Ascending aorta (tissue), 2 donors: ENCODE data around the gene STPG4. TPM values are rescaled to one million over a fixed set of nuclear protein-coding genes. Genes with fewer than 3 reads are reported as not detected.
A peak's percentile ranks its signal among the peaks of the same experiment; 100 is the strongest.

ENCODE experiments used
- DNase-seq, 2 donors: peaks; one replicate each; pipeline ENCODE4 v3.0.0-alpha.2; 2019; ENCODE audit warnings: low spot score in 2 of 2
- H3K27ac ChIP-seq, 2 donors: fragments of 200-600 bp; sonication (generic); one replicate each; pipeline ENCODE4 v1.5.1; 2016 to 2017; ENCODE audit warnings: mild to moderate bottlenecking in 1 of 2
- H3K27me3 ChIP-seq: fragments of 200-600 bp; sonication (generic); one replicate; pipeline ENCODE4 v1.5.1; 2017
- H3K36me3 ChIP-seq, 2 donors: fragments of 200-600 bp; sonication (generic); one replicate each; pipeline ENCODE4 v1.5.1; 2016
- H3K4me1 ChIP-seq, 2 donors: fragments of 200-600 bp; sonication (generic); one replicate each; pipeline ENCODE4 v1.5.1; 2016 to 2017; ENCODE audit warnings: mild to moderate bottlenecking in 1 of 2
- H3K4me3 ChIP-seq, 2 donors: fragments of 200-600 bp; sonication (generic); one replicate each; pipeline ENCODE4 v1.5.1; 2016 to 2017; ENCODE audit warnings: mild to moderate bottlenecking in 1 of 2
- H3K9me3 ChIP-seq, 2 donors: fragments of 200-600 bp; sonication (generic); one replicate each; pipeline ENCODE4 v1.5.1; 2016
- CTCF ChIP-seq, 3 experiments: fragments of 200-600 bp in 2 of 3; fragments of 450-650 bp in 1 of 3; sonication (generic) in 2 of 3; IDR thresholded peaks; one replicate each; pipeline ENCODE4 v1.5.1; 2016 to 2019; ENCODE audit warnings: antibody characterized with exemption in 3 of 3, mild to moderate bottlenecking in 1 of 3, moderate library complexity in 1 of 3
- intact Hi-C: fragments of 100-400 bp; cut with DNase I; formaldehyde crosslinking; loops from one replicate; pipeline ENCODE4 v1.15.1; 2023
- total RNA-seq: library from RNA; depleted of rRNA; stranded (reverse); fragments of >200 nt; gene quantifications from one replicate; pipeline ENCODE4 v1.1.0, GENCODE V29; 2016

Gene STPG4
- total RNA-seq, 1 donor from 2014 or later, result not detected

- H3K36me3 ChIP-seq, result peaks cover 76 to 84% of the 10 kb centered on the region in 2 donors
- DNase-seq, result no peak
- no peaks in the 10 kb centered on the region for H3K4me1 ChIP-seq
- intact Hi-C loops, result no loop called here
- H3K4me3 ChIP-seq, result no peak overlapping the region
- no peaks in the 10 kb centered on the region for H3K27me3 ChIP-seq
- TF ChIP-seq CTCF (IDR thresholded peaks at IDR 0.05), result no peak
- H3K27ac ChIP-seq, result peak overlapping the region; percentile 30 to 45
- no peaks in the 10 kb centered on the region for H3K9me3 ChIP-seq
Observed at GRCh38 chr2:47049502-47049901, 105.6 kb downstream of the STPG4 start.

DNA sequence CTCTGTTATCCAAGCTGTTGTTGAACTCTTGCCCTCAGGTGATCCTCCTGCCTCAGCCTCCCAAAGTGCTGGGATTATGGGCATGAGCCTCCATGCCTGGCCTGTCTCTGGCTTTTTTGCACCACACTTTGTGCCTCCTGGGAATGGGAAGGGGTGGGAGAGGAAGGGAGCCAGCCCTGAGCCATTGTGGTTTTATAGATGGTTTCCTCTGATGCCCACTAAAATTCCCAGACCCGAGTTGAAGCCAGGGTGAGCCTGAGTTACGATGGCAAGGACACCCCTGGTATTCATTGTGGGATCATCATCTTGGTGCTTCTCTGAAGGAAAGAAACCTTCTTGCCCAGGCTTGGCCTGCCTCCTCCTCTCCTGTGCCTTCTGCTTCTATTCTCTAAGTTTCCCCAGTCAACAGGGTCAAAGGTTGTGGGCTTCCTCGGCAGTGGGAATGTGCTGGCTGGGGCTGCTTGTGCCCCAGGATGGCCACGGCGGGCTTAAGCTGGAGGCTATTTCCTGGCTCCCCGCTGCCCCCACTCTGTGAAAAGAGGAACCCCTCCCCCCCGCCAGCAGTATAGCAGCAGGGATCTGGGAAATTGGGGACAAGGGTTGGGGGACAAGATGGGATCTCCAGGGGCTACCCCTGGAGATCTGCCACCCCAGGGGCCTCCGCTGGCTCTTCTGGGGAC lies 106.2 kb downstream of the STPG4 start:
- H3K36me3 ChIP-seq, result peaks cover 74 to 80% of the 10 kb centered on the region in 2 donors
- no peak for DNase-seq
- TF ChIP-seq CTCF (IDR thresholded peaks at IDR 0.05), result no peak
- H3K9me3 ChIP-seq, result no peaks in the 10 kb centered on the region
- peaks cover 3 to 4% of the 10 kb centered on the region in 2 donors for H3K4me1 ChIP-seq
- peak overlapping the region; percentile 30 to 45 for H3K27ac ChIP-seq
- H3K27me3 ChIP-seq, result no peaks in the 10 kb centered on the region
- intact Hi-C loops, result no loop called here
- no peak overlapping the region for H3K4me3 ChIP-seq

- H3K27me3 ChIP-seq, result no peaks in the 10 kb centered on the region
- no peak for TF ChIP-seq CTCF (IDR thresholded peaks at IDR 0.05)
- H3K4me3 ChIP-seq, result no peak overlapping the region
- H3K36me3 ChIP-seq, result peaks cover 53 to 56% of the 10 kb centered on the region in 2 donors
- intact Hi-C loops, result no loop called here
- DNase-seq, result no peak
- peak overlapping the region in 1 of 2 donors; percentile 41 for H3K27ac ChIP-seq
- H3K9me3 ChIP-seq, result no peaks in the 10 kb centered on the region
- H3K4me1 ChIP-seq, result peaks cover 11 to 26% of the 10 kb centered on the region in 2 donors
Observed at GRCh38 chr2:47046271-47046670, 108.8 kb downstream of the STPG4 start.

DNA sequence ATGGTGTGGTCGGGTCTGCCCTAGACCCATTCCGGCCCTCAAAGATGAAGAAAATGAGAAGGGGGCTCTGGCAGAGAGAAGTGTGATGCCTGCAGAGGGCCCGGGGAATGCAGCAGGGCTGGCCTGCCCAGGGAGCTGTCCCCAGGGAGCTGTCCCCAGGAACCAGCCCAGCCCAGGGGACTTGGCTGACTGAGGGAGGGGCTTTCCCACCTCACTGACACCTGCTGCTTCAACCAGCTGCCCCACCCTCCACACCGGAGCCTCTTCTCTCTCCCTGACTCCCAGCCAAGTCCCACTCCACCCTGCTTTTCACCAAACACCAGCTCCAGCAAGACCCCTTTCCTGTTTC lies 111.2 kb downstream of the STPG4 start:
- TF ChIP-seq CTCF (IDR thresholded peaks at IDR 0.05), result no peak
- Histone ChIP-seq H3K27me3 (no peaks in the 10 kb centered on the region), H3K4me1 (peaks cover 21 to 35% of the 10 kb centered on the region in 2 donors)

DNA sequence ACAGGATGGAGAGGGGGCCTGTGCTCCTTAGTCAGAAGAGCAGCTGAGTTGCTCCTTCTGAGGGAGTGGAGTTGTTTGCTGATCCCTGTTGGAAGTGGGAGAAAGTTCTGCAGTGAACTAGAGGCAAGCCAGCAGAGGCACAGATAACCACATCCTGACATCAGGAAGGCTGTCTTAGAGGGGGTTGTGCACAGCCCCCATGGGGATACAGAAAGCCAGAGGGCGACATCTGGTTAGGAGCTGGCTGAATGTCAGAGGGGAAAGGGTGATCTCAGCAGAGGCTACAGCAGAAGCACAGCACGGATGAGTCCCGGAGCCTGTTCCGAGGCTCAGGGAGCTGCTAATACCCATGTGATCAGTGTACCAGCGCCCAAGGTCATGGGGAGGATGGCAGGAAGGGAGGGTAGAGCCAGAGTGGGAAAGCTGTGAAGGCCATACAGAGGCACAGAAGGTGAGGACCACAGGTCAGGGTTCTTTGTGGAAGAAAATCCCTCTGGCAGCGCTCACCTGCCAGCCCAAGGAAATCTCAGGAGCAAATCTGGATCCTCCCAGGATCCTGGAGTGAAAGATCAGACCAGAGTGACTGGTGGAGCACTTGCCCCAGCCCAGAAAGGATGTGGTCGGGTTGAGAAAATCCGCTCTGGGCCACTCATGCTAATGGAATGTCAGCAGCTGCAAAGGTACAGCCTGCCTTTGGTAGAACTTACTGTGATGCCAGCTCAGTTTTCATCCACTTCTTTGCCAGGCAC lies 111.8 kb downstream of the STPG4 start:
- Histone ChIP-seq H3K9me3 (no peaks in the 10 kb centered on the region), H3K36me3 (peaks cover 27 to 29% of the 10 kb centered on the region in 2 donors), H3K4me3 (peak overlapping the region in 1 of 2 donors; percentile 24), H3K27me3 (no peaks in the 10 kb centered on the region), H3K4me1 (peaks cover 22 to 40% of the 10 kb centered on the region in 2 donors), H3K27ac (peak overlapping the region; percentile 92 to 97)
- DNase-seq, result peak in 1 of 2 donors; percentile 89
- TF ChIP-seq CTCF (IDR thresholded peaks at IDR 0.05), result peak in 1 of 3 experiments; percentile 10
- intact Hi-C loops, result loop anchor here (1.0 to 5.0 kb wide), 2 partner anchors 26 to 36 kb away; no protein-coding TSS in a partner anchor

More for the DNA sequence above, 111.2 kb downstream of the STPG4 start:
- Histone ChIP-seq H3K36me3 (peaks cover 31 to 32% of the 10 kb centered on the region in 2 donors), H3K4me3 (no peak overlapping the region), H3K27ac (peak overlapping the region; percentile 92 to 97), H3K9me3 (no peaks in the 10 kb centered on the region)
- DNase-seq, result no peak
- intact Hi-C loops, result loop anchor here (1.0 to 5.0 kb wide), 2 partner anchors 25 to 37 kb away; no protein-coding TSS in a partner anchor
